ENCODE measurements around the gene SYT1.

SYT1 gene

DNA sequence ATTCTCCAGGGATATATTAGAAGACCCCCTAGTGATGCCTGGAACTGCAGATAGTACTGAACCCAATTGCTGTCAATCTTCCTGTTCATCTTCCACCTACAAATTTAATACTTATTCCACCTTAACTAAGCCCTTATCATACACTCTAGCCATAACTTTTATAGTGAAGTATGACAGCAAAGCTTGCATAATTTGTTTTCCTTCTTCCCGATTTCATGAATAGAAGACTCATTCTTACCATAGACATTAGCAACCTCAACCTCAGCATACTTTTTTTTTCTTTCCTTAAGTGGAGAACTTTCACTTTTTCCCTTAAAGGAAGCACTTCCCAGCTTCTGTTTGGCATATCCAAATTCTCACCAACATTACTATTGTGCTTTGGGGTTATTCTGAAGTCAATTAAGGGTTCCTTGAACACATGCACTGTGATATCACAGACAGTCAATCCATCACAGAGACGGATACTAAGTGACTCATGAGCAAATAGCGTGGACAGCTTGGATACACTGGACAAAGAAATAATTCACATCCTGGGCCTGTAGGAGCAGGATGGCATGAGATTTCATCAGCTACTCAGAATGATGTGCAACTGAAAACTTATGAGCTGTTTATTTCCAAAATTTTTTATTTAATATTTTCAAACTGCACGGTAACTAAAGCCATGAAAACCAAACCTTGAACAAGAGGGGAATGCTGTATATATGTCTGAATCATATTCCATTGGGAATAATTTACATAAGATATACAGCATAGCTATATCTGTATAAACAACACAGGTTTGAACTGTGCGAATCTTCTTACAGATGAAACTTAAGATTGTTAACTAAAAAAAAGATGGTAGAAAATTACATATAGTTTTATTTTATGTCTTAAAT lies 63.9 kb downstream of the SYT1 start:
- Mint-ChIP-seq H3K27me3 (ENCODE audit: low read depth) (no peaks in the 10 kb centered on the region), H3K9me3 (peaks cover 9% of the 10 kb centered on the region), H3K4me3 (no peak overlapping the region), H3K27ac (no peak overlapping the region), H3K4me1 (ENCODE audit: low read depth) (no peaks in the 10 kb centered on the region), H3K36me3 (ENCODE audit: low read depth) (no peaks in the 10 kb centered on the region)
- no peak for DNase-seq (ENCODE audit: low spot score)

DNA sequence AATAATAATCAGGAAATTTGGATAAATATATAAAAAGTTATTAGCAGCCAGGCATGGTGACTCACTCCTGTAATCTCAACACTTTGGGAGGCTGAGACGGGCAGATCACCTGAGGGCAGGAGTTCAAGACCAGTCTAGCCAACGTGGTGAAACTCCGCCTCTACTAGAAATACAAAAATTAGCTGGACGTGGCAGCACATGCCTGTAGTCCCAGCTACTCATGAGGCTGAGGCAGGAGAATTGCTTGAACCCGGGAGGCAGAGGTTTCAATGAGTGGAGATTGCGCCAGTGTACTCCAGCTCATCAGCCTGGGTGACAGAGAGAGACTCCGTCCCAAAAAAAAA lies 64.5 kb downstream of the SYT1 start:
- H3K36me3 Mint-ChIP-seq (ENCODE audit: low read depth) = no peaks in the 10 kb centered on the region
- H3K27me3 Mint-ChIP-seq (ENCODE audit: low read depth) = no peaks in the 10 kb centered on the region
- H3K4me3 Mint-ChIP-seq = no peak overlapping the region
- H3K4me1 Mint-ChIP-seq (ENCODE audit: low read depth) = no peaks in the 10 kb centered on the region
- H3K27ac Mint-ChIP-seq = no peak overlapping the region
- no peak for DNase-seq (ENCODE audit: low spot score)
- peaks cover 9% of the 10 kb centered on the region for H3K9me3 Mint-ChIP-seq

DNA sequence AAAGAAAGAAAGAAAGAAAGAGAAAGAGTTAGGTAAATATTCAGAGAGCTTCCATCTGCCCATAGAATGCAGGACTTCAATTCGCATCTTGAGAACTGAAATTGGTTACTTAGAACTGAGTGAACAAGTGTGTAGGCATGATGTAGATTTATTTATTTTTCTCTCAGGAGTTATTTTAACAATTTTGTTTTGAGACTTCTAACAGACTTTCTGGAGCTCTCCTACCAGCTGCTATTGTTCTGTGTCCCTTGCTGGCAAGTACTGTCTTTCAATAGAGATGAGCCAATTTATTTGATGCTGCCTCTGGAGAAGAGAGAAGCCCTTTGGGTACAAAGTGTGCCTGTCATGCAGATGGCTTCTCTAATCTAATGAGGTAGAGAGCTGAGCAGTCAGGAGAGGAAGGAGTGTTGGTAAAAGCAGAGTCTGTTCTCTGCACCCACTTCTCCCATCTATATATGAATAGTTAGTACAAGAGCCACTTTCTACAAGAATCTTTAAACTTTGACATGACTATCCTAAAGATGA lies 67.0 kb downstream of the SYT1 start:
- Mint-ChIP-seq H3K27ac (no peak overlapping the region), H3K36me3 (ENCODE audit: low read depth) (no peaks in the 10 kb centered on the region), H3K27me3 (ENCODE audit: low read depth) (no peaks in the 10 kb centered on the region), H3K4me3 (no peak overlapping the region), H3K4me1 (ENCODE audit: low read depth) (no peaks in the 10 kb centered on the region), H3K9me3 (peaks cover 6% of the 10 kb centered on the region)
- no peak for DNase-seq (ENCODE audit: low spot score)

DNA sequence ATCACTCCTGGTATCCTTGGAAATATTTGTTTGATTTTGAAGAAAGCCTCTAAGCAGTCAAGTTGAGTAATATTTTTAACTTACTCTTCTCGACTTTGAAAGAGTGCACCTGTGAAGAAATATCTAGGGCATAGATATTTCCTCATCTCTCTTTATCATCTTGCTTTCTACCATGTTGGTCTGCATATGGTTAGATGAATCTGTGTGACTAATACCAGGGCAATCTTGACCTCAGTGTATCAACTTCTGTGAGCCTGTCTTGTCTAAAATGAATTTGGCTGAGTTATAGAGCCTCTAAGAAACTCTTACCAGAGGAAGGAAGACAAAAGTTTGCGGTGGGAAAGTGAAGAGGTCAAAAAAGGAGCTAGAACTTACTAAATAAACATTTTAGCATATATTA lies 68.4 kb downstream of the SYT1 start:
- H3K4me1 Mint-ChIP-seq (ENCODE audit: low read depth) = no peaks in the 10 kb centered on the region
- peaks cover 7% of the 10 kb centered on the region for H3K9me3 Mint-ChIP-seq
- H3K27me3 Mint-ChIP-seq (ENCODE audit: low read depth) = no peaks in the 10 kb centered on the region
- no peak overlapping the region for H3K27ac Mint-ChIP-seq
- no peak overlapping the region for H3K4me3 Mint-ChIP-seq
- no peak for DNase-seq (ENCODE audit: low spot score)
- no peaks in the 10 kb centered on the region for H3K36me3 Mint-ChIP-seq (ENCODE audit: low read depth)

DNA sequence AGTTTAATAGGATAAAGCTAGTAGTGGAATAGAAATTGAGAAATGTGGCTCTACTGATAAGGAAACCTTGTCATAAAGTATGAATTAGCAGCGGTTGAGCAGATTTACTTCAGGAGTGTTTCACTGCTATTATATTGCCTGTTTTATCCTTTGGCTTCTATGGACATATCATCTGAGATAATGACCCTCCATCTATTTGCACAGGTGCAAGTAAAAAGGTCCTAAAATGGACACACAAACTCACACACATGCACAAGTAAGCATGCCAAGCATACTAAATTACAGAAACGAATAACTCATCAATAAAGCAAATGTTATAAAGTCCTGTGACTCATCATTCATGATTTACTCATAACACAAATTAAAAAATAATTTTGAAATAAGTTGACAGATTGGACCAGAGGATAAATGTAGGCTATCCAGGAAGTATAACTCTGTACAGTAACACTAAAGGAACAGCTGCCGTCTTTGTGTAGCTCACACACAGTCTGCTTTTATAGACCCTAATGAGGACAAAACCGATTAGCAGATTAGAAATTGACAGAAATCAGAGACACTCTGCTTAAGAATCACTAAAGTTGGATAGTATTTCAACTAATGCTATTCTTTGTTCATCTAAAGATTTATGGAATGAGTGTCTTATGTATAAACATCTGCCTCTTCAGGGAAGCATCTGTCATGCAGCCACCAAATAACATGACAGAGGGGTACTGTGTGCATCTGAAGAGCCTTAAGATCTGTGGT lies 73.9 kb downstream of the SYT1 start:
- no peaks in the 10 kb centered on the region for H3K36me3 Mint-ChIP-seq (ENCODE audit: low read depth)
- no peak overlapping the region for H3K27ac Mint-ChIP-seq
- peaks cover 15% of the 10 kb centered on the region for H3K9me3 Mint-ChIP-seq
- no peak overlapping the region for H3K4me3 Mint-ChIP-seq
- no peaks in the 10 kb centered on the region for H3K27me3 Mint-ChIP-seq (ENCODE audit: low read depth)
- no peaks in the 10 kb centered on the region for H3K4me1 Mint-ChIP-seq (ENCODE audit: low read depth)
- no peak for DNase-seq (ENCODE audit: low spot score)

DNA sequence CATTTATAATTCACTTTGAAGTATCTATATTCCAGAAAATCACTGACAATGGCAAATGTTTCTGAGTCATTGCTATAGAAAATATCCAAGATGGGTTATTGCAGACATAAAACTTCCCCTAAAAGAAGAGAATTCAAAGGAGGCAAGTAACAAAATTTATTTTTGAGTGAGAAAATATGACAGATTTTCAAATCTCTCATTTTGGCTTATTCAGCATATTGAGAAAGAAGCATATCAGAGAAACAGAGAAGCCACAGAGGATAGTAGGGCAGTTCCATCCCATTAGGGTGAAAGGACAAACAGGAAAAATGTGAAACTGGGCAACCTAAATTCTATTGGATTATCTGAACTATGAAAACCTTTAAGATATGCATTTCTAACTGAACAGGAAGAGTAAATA lies 85.0 kb downstream of the SYT1 start:
- H3K27me3 Mint-ChIP-seq (ENCODE audit: low read depth) = no peaks in the 10 kb centered on the region
- no peak overlapping the region for H3K27ac Mint-ChIP-seq
- no peaks in the 10 kb centered on the region for H3K36me3 Mint-ChIP-seq (ENCODE audit: low read depth)
- no peak overlapping the region for H3K4me3 Mint-ChIP-seq
- DNase-seq (ENCODE audit: low spot score) = no peak
- H3K4me1 Mint-ChIP-seq (ENCODE audit: low read depth) = no peaks in the 10 kb centered on the region
- H3K9me3 Mint-ChIP-seq = no peaks in the 10 kb centered on the region

DNA sequence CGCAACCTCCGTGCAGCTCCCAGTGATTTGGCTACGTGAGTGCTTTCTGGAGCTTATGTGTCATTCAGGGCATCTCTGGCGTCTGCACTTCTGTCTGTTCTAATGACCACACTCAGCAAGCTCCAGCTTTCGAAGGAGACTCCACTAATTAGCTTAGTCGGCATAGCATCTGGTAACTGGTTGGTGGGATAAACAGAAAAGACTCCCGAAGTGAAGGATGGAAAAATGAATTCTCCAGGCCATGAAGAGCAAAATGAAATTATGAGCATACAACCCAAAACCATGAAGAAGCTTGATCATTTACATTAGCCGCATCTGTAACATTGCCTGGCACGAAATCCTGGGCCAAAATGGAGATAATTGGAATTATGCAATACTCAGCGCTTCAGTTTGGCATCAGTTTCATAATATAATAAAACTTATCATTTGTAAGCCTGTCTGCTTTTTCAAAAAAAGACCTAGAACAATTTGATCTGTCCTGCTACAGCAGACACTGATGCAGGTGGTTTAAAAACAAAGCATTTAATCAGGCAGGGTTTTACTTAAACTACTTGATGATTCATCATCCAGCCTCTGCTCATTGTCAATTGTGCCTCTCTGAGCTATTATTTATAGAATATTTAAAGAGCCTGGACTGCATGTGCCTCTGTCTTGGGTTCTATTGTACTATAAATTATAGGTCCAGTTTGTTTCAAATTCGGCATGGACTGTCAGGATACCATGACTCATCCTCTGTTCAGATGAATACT lies 87.4 kb downstream of the SYT1 start:
- Mint-ChIP-seq H3K36me3 (ENCODE audit: low read depth) (no peaks in the 10 kb centered on the region), H3K4me1 (ENCODE audit: low read depth) (no peaks in the 10 kb centered on the region), H3K27ac (no peak overlapping the region), H3K9me3 (peaks cover 4% of the 10 kb centered on the region), H3K27me3 (ENCODE audit: low read depth) (no peaks in the 10 kb centered on the region), H3K4me3 (no peak overlapping the region)
- no peak for DNase-seq (ENCODE audit: low spot score)

DNA sequence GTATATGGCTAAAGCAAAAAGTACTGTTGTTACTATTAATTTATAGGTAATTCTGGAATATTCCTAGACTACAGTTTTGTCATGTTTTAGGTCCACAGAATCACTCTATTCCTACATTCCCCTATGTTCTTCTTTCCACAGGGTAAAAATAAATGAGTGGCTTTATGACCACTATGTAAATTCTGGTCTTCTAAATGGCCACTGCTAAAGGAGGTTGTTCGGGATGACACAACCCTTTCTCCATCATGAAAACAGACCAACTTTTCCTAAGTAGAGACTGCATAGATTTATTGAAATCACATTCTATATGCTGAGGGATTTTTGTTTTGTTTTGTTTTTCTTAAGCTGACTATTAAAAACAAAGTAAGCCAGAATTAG lies 88.0 kb downstream of the SYT1 start:
- no peak overlapping the region for H3K27ac Mint-ChIP-seq
- no peaks in the 10 kb centered on the region for H3K36me3 Mint-ChIP-seq (ENCODE audit: low read depth)
- no peaks in the 10 kb centered on the region for H3K4me1 Mint-ChIP-seq (ENCODE audit: low read depth)
- H3K9me3 Mint-ChIP-seq = peaks cover 4% of the 10 kb centered on the region
- no peaks in the 10 kb centered on the region for H3K27me3 Mint-ChIP-seq (ENCODE audit: low read depth)
- no peak for DNase-seq (ENCODE audit: low spot score)
- no peak overlapping the region for H3K4me3 Mint-ChIP-seq

DNA sequence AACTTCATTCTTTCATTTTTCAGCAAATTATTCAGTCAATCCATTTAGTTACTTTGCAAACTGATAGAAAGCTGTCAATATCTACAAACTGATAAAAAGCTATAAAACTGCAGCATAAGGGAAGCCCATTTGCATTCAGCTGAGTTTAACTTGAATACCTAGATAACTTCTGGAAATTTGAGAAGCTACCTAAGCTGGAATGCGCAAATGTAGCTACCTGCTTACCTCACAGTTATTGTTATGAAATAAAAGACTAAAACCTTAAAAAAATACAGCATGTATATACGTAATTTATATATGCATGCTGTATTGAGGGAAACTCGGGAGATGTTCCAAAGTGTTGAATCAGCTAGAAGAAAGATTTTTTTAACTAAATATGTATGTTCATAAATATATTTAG lies 94.4 kb downstream of the SYT1 start:
- Mint-ChIP-seq H3K36me3 (ENCODE audit: low read depth) (no peaks in the 10 kb centered on the region), H3K9me3 (peaks cover 7% of the 10 kb centered on the region), H3K4me1 (ENCODE audit: low read depth) (no peaks in the 10 kb centered on the region), H3K27me3 (ENCODE audit: low read depth) (no peaks in the 10 kb centered on the region), H3K27ac (no peak overlapping the region), H3K4me3 (no peak overlapping the region)
- no peak for DNase-seq (ENCODE audit: low spot score)

DNA sequence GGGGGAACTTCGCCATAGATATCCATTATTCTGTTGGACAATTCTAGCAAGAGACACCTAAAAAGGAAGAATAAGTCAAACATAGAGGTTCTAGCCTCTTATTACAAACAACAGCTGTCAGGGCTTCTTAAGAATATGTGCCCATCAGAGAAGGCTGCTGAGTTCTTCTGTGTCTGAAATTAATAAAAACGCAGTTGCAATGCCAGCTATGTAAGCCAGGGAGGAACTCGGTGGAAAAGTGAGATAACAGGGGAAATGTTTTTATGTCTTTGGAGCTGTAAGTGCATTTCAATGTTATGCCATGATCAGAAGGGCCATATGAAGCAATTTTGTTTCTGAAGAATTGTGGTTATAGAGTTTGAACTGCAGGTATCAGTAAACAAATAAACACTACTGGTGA lies 95.0 kb downstream of the SYT1 start:
- no peak for DNase-seq (ENCODE audit: low spot score)
- H3K4me3 Mint-ChIP-seq = no peak overlapping the region
- H3K9me3 Mint-ChIP-seq = peaks cover 7% of the 10 kb centered on the region
- no peaks in the 10 kb centered on the region for H3K36me3 Mint-ChIP-seq (ENCODE audit: low read depth)
- no peak overlapping the region for H3K27ac Mint-ChIP-seq
- no peaks in the 10 kb centered on the region for H3K4me1 Mint-ChIP-seq (ENCODE audit: low read depth)
- H3K27me3 Mint-ChIP-seq (ENCODE audit: low read depth) = no peaks in the 10 kb centered on the region

DNA sequence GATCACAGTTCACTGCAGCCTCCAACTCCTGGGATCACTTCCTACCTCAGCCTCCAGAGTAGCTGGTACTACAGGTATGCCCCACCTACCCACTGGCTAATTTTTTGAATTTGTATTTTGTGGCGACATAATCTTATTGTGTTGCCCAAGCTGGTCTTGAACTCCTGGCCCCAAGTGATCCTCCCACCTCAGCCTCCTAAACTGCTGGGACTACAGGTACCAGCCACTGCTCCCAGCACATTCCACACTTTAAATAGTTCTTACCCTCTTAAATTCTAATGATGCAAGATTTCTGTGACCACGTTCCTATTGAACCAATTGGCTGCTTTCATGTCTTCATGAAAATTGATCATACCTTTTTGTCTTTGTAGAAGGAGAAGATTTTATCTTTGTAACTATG lies 96.6 kb downstream of the SYT1 start:
- no peak overlapping the region for H3K27ac Mint-ChIP-seq
- peaks cover 3% of the 10 kb centered on the region for H3K9me3 Mint-ChIP-seq
- no peaks in the 10 kb centered on the region for H3K36me3 Mint-ChIP-seq (ENCODE audit: low read depth)
- H3K27me3 Mint-ChIP-seq (ENCODE audit: low read depth) = no peaks in the 10 kb centered on the region
- H3K4me3 Mint-ChIP-seq = no peak overlapping the region
- no peak for DNase-seq (ENCODE audit: low spot score)
- H3K4me1 Mint-ChIP-seq (ENCODE audit: low read depth) = no peaks in the 10 kb centered on the region

DNA sequence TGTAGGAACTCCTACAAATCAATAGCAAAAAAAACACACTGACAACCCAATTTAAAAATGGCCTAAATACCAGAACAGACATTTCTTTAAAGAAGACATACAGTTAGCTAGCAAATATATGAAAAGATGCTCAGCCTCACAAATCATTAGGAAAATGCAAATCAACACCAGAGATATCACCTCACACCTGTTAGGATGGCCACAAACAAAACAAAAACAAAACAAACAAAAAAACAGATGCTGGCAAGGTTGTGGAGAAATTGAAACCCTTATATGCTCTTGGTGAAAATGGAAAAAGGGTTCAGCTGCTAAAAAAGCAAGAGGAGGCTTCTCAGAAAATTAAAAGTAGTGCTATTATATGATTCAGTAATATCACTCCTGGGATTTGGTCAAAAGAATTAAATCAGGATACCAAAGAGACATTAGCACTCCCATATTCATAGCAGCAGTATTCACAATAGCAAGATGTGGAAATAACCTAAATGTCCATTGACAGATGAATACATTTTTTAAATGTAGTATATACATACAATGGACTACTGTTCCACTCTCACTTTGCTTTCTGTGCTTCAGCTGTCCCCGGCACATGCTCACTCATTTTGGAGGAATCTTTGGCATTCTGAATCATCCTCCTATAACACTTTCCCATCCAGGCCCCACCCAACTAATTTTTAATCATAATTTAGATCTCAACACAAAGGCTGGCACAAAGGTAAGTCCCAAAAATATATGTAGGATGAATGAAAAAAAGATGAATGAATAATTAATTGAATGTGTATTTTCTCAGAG lies 99.1 kb downstream of the SYT1 start:
- no peaks in the 10 kb centered on the region for H3K36me3 Mint-ChIP-seq (ENCODE audit: low read depth)
- no peaks in the 10 kb centered on the region for H3K27me3 Mint-ChIP-seq (ENCODE audit: low read depth)
- no peaks in the 10 kb centered on the region for H3K4me1 Mint-ChIP-seq (ENCODE audit: low read depth)
- H3K4me3 Mint-ChIP-seq = no peak overlapping the region
- H3K9me3 Mint-ChIP-seq = peaks cover 9% of the 10 kb centered on the region
- DNase-seq (ENCODE audit: low spot score) = no peak
- no peak overlapping the region for H3K27ac Mint-ChIP-seq

DNA sequence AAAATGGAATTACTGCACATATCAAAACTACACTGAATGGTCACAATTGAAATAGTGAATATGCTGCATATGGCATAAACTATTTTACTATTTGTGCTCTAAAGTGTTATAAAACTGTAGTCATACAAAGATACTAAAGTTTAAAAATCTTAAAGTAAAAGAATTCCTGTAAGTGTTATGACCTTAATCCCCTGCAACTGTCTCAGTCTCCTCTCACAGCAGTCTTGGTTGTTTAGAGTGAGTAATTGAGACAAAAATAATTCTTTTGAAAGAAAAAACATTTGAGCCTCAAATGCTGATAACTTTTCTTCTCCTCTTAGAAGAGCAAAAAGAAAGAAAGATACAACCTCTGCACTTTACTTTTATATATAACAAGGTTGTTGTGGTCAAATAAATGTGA lies 99.9 kb downstream of the SYT1 start:
- Mint-ChIP-seq H3K4me1 (ENCODE audit: low read depth) (no peaks in the 10 kb centered on the region), H3K27ac (no peak overlapping the region), H3K27me3 (ENCODE audit: low read depth) (no peaks in the 10 kb centered on the region), H3K4me3 (no peak overlapping the region), H3K9me3 (peaks cover 14% of the 10 kb centered on the region), H3K36me3 (ENCODE audit: low read depth) (no peaks in the 10 kb centered on the region)
- no peak for DNase-seq (ENCODE audit: low spot score)
